ENCODE data around the gene MS4A10. TPM values are rescaled to one million over a fixed set of nuclear protein-coding genes. Genes with fewer than 3 reads are reported as not detected.

Gene MS4A10
- total and polyA plus RNA-seq, 2 experiments from 2014 or later: not detected

GRCh38 chr11:60803273-60803936 is 18.3 kb downstream of the MS4A10 start (continued):
- TF ChIP-seq REST (IDR thresholded peaks at IDR 0.05; ENCODE audit: unreplicated experiment) (no peak), CREB1 (CRISPR knock-in tag; IDR thresholded peaks at IDR 0.05; ENCODE audit: low read depth) (no peak), POLR2AphosphoS5 (IDR thresholded peaks at IDR 0.05; ENCODE audit: low read depth) (no peak), JUNB (IDR thresholded peaks at IDR 0.05; ENCODE audit: unreplicated experiment) (no peak)

DNA sequence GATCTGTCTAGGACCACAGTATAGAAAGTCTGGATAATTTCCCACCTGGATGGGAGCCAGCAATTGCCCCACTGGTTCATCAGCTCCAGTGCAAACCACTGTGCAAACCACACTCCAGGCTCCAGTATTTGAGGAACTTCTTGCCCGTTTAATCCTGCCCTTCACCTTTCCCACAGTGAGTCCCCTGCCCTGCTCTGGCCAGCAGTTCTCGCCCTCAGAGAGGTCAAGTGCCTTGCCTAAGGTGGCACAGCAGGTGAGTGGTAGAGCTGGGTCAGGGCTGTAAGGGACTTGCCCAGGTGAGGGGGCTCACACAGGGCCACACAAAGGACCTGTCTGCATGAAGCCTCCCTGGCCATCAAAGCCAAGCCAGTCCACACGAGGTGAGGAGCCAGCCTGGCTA is 24.1 kb downstream of the MS4A10 start:
- Histone ChIP-seq H3K4me2 (no peak overlapping the region), H3F3A (replicated peaks; ENCODE audit: low read depth) (no peaks in the 10 kb centered on the region), H3K4me3 (no peak overlapping the region), H3K4me1 (ENCODE audit: insufficient read depth) (no peaks in the 10 kb centered on the region), H3K27me3 (ENCODE audit: insufficient read depth) (no peaks in the 10 kb centered on the region), H3K27ac (ENCODE audit: low read depth) (no peak overlapping the region), H3K36me3 (ENCODE audit: insufficient read depth) (no peaks in the 10 kb centered on the region), H3K9me2 (ENCODE audit: insufficient read depth) (no peaks in the 10 kb centered on the region), H2AFZ (no peak overlapping the region), H3K79me2 (replicated peaks; ENCODE audit: insufficient read depth) (no peaks in the 10 kb centered on the region), H4K20me1 (replicated peaks; ENCODE audit: insufficient read depth) (no peaks in the 10 kb centered on the region)
- no peak overlapping the region for H3K27ac Mint-ChIP-seq
- no peak overlapping the region for H3K4me3 Mint-ChIP-seq
- ATAC-seq: no peak
- H3K9me3 Mint-ChIP-seq: peaks cover 8% of the 10 kb centered on the region
- DNase-seq (ENCODE audit: low spot score): no peak
- H3K4me1 Mint-ChIP-seq: no peaks in the 10 kb centered on the region
- TF ChIP-seq JUNB (IDR thresholded peaks at IDR 0.05; ENCODE audit: unreplicated experiment) (no peak), EZH2 (IDR thresholded peaks at IDR 0.05; ENCODE audit: low read depth, unreplicated experiment) (no peak), CREB1 (CRISPR knock-in tag; IDR thresholded peaks at IDR 0.05; ENCODE audit: low read depth) (no peak), EZH2phosphoT487 (IDR thresholded peaks at IDR 0.05; ENCODE audit: unreplicated experiment) (no peak)
- H3K36me3 Mint-ChIP-seq (ENCODE audit: low read depth): peaks cover 4% of the 10 kb centered on the region; the same call in 1 of the 3 replicates
- peaks cover 4% of the 10 kb centered on the region for H3K27me3 Mint-ChIP-seq (ENCODE audit: insufficient read depth, low read depth, poor library complexity)

DNA sequence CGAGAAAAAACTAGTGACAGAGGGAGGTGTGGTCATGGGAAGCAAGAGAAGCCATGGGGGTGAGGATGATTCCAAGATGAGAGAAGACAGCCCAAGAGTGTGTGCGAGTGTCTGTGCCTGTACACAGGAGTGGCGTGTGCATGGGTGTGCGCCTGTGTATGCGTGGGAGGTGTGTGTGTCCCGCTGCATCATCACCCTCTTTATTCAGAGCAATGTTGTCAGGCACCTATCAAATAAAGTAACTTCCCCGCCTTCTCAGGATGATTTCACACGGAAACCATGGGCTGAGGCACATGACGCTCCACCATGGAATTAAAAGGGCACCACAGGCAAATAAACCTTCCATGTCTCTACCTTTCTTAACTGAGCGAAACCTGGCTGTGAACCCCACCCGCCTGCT is 24.6 kb downstream of the MS4A10 start:
- Histone ChIP-seq H3K36me3 (ENCODE audit: insufficient read depth) (no peaks in the 10 kb centered on the region), H3K4me1 (ENCODE audit: insufficient read depth) (no peaks in the 10 kb centered on the region), H3K4me2 (no peak overlapping the region), H2AFZ (no peak overlapping the region), H3F3A (replicated peaks; ENCODE audit: low read depth) (no peaks in the 10 kb centered on the region), H3K9me2 (ENCODE audit: insufficient read depth) (no peaks in the 10 kb centered on the region), H3K27me3 (ENCODE audit: insufficient read depth) (no peaks in the 10 kb centered on the region), H3K27ac (ENCODE audit: low read depth) (no peak overlapping the region), H3K79me2 (replicated peaks; ENCODE audit: insufficient read depth) (no peaks in the 10 kb centered on the region), H4K20me1 (replicated peaks; ENCODE audit: insufficient read depth) (no peaks in the 10 kb centered on the region), H3K4me3 (no peak overlapping the region)
- no peak for DNase-seq (ENCODE audit: low spot score)
- peaks cover 12% of the 10 kb centered on the region for H3K9me3 Mint-ChIP-seq
- no peak overlapping the region for H3K4me3 Mint-ChIP-seq
- no peak overlapping the region for H3K27ac Mint-ChIP-seq
- H3K36me3 Mint-ChIP-seq (ENCODE audit: low read depth): peaks cover 6% of the 10 kb centered on the region; the same call in 1 of the 3 replicates
- peaks cover 4% of the 10 kb centered on the region for H3K27me3 Mint-ChIP-seq (ENCODE audit: insufficient read depth, low read depth, poor library complexity)
- no peaks in the 10 kb centered on the region for H3K4me1 Mint-ChIP-seq
- no peak for ATAC-seq
- TF ChIP-seq CTCF (conservative IDR thresholded peaks at IDR 0.05; ENCODE audit: low read depth in 2 of 2): no peak
- TF ChIP-seq ETS1 (IDR thresholded peaks at IDR 0.05): no peak
- no peak for TF ChIP-seq ZNF331 (CRISPR knock-in tag; IDR thresholded peaks at IDR 0.05; ENCODE audit: low read depth)
- no peak for TF ChIP-seq ZNF114 (CRISPR knock-in tag; IDR thresholded peaks at IDR 0.05)
- TF ChIP-seq EZH2phosphoT487 (IDR thresholded peaks at IDR 0.05; ENCODE audit: unreplicated experiment): no peak
- no peak for TF ChIP-seq JUNB (IDR thresholded peaks at IDR 0.05; ENCODE audit: unreplicated experiment)
- TF ChIP-seq REST (IDR thresholded peaks at IDR 0.05; ENCODE audit: unreplicated experiment): no peak

Measured in GM23338 (cell line).